Cardiac atrium fibroblast (primary cell): Measurements from ENCODE around the gene SPTY2D1. TPM values are rescaled to one million over a fixed set of nuclear protein-coding genes. Genes with fewer than 3 reads are reported as not detected.

Source experiments
- total RNA-seq: library from RNA; depleted of rRNA; stranded (reverse); fragments of >200 nt; gene quantifications from 2 replicates; pipeline ENCODE4 v1.2.3, GENCODE V29; 2015

The SPTY2D1 gene
- 11.7 TPM in 2 replicates for total RNA-seq

GRCh38 chr11:18634140-18635032, at the start of gene SPTY2D1:
Gene SPTY2D1, minus strand, starts transcription at chr11:18634342. Its CDS starts 85 bp downstream, at chr11:18634257.

GRCh38 chr11:18599739-18600230, 34.4 kb downstream of the SPTY2D1 start, which contains the start of gene MISFA:
Gene MISFA, plus strand, starts transcription at chr11:18599789. Its CDS starts 140 bp downstream, at chr11:18599929.

GRCh38 chr11:18588297-18589252, 45.6 kb downstream of the SPTY2D1 start, which contains the start of gene UEVLD:
Gene UEVLD, minus strand, starts transcription at chr11:18588734. Its CDS starts 80 bp downstream, at chr11:18588654.

Other genes starting within 250 kb of the SPTY2D1 start
- 1,968 and 2,018 TPM in 2 replicates for gene LDHA, start 239.8 kb downstream of the SPTY2D1 start, total RNA-seq
- gene LDHC, start 222.0 kb downstream of the SPTY2D1 start, total RNA-seq = not detected in 2 replicates
- not detected in 2 replicates for gene LDHAL6A, start 178.5 kb downstream of the SPTY2D1 start, total RNA-seq
- 90.9 and 120 TPM in 2 replicates for gene TSG101, start 107.4 kb downstream of the SPTY2D1 start, total RNA-seq
- 17.7 and 22.4 TPM in 2 replicates for gene UEVLD, start 45.6 kb downstream of the SPTY2D1 start, total RNA-seq
- 7.6 TPM in 1 of 2 replicates, not detected in the other for gene MISFA, start 34.6 kb downstream of the SPTY2D1 start, total RNA-seq
- 0.54 and 2.1 TPM in 2 replicates for gene TMEM86A, start 64.4 kb upstream of the SPTY2D1 start, total RNA-seq
- not detected in 2 replicates for gene IGSF22, start 91.8 kb upstream of the SPTY2D1 start, total RNA-seq
- gene PTPN5, start 157.5 kb upstream of the SPTY2D1 start, total RNA-seq = not detected in 2 replicates